ENCODE results near the gene CNR1.
"Not testable (repeated sequence)": the region's sequence is repeated elsewhere in the genome, so short reads cannot be mapped to it uniquely, and the experiment has no call there.

CNR1 gene

GRCh38 chr6:88165844-88166492, at the start of gene CNR1:
TSS of gene CNR1 (minus strand) at chr6:88166347. CDS start at chr6:88145274, 21,073 bp downstream.
- no peak for DNase-seq (ENCODE audit: low read depth)

- DNase-seq (ENCODE audit: low read depth) = no peak
Measured at GRCh38 chr6:88211446-88211845, 45.3 kb upstream of the CNR1 start.

GRCh38 chr6:88209301-88209700, 43.2 kb upstream of the CNR1 start:
- no peak for DNase-seq (ENCODE audit: low read depth)

GRCh38 chr6:88208726-88209125, 42.6 kb upstream of the CNR1 start:
- no peak for DNase-seq (ENCODE audit: low read depth)

GRCh38 chr6:88201734-88202133, 35.6 kb upstream of the CNR1 start:
- not testable (repeated sequence) for DNase-seq (ENCODE audit: low read depth)

- no peak for DNase-seq (ENCODE audit: low read depth)
Measured at GRCh38 chr6:88184921-88185320, 18.8 kb upstream of the CNR1 start.

GRCh38 chr6:88183471-88183870, 17.3 kb upstream of the CNR1 start:
- DNase-seq (ENCODE audit: low read depth) = no peak

GRCh38 chr6:88179692-88180091, 13.5 kb upstream of the CNR1 start:
- no peak for DNase-seq (ENCODE audit: low read depth)

GRCh38 chr6:88177961-88178464, 11.9 kb upstream of the CNR1 start:
- DNase-seq (ENCODE audit: low read depth) = no peak

- no peak for DNase-seq (ENCODE audit: low read depth)
Measured at GRCh38 chr6:88174906-88175305, 8.8 kb upstream of the CNR1 start.

GRCh38 chr6:88171312-88171711, 5.2 kb upstream of the CNR1 start:
- no peak for DNase-seq (ENCODE audit: low read depth)

- no peak for DNase-seq (ENCODE audit: low read depth)
Measured at GRCh38 chr6:88168362-88168761, 2.2 kb upstream of the CNR1 start.

- DNase-seq (ENCODE audit: low read depth) = no peak
Measured at GRCh38 chr6:88167352-88167937, 1.3 kb upstream of the CNR1 start.

GRCh38 chr6:88166493-88167351, 575 bp upstream of the CNR1 start:
- DNase-seq (ENCODE audit: low read depth) = no peak

GRCh38 chr6:88165087-88165843, 882 bp downstream of the CNR1 start:
- no peak for DNase-seq (ENCODE audit: low read depth)

- no peak for DNase-seq (ENCODE audit: low read depth)
Measured at GRCh38 chr6:88164061-88164460, 2.1 kb downstream of the CNR1 start.

GRCh38 chr6:88163616-88164015, 2.5 kb downstream of the CNR1 start:
- no peak for DNase-seq (ENCODE audit: low read depth)

- no peak for DNase-seq (ENCODE audit: low read depth)
Measured at GRCh38 chr6:88161940-88162339, 4.2 kb downstream of the CNR1 start.

GRCh38 chr6:88157106-88157505, 9.0 kb downstream of the CNR1 start:
- no peak for DNase-seq (ENCODE audit: low read depth)

GRCh38 chr6:88145298-88145963, 20.7 kb downstream of the CNR1 start:
- DNase-seq (ENCODE audit: low read depth) = no peak

- no peak for DNase-seq (ENCODE audit: low read depth)
Measured at GRCh38 chr6:88144637-88145297, 21.4 kb downstream of the CNR1 start.
